ENCODE data around the gene MBNL2.

Gene MBNL2, protein sequence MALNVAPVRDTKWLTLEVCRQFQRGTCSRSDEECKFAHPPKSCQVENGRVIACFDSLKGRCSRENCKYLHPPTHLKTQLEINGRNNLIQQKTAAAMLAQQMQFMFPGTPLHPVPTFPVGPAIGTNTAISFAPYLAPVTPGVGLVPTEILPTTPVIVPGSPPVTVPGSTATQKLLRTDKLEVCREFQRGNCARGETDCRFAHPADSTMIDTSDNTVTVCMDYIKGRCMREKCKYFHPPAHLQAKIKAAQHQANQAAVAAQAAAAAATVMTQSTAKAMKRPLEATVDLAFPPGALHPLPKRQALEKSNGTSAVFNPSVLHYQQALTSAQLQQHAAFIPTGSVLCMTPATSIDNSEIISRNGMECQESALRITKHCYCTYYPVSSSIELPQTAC

DNA sequence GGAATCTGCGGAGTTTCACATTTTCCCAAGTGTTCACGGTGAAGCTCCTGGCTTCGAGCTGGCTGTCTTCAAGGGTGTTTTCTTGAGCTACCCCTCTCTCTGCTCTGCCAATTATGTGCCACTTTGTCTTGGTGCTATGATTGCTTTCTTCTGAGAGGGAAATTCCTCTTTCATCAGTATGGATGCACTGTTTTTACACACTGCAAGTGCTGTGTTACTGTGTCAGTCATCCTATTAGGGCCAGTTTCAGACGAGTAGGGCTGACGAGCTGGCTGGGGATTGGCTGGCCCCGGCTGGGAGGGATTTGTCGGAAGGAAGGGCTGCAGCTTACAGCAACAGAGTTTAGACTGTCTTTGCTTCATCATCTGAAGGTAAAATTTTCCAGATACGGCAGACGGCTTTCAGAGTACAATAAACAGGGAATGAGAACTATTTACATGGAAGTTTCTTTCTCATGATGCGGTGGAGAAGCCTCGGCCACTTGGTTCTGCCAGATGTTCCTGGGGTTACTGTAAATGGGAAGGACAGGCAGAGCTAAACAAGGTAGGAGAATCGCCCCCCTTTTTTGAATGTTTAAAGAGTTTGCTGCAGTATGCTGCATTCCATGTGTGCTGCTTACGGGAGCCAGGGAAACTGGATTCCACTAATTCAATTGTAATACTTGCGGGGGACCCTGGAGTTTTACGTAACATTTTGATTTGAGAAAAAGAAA, at the start of gene MBNL2:
TSS of gene MBNL2 (plus strand) at position 345 of the 712 bp plus-strand sequence. CDS start 53,903 bp downstream, outside the sequence.
- in situ Hi-C loops (cut with HindIII; ENCODE audit: low sequenced_read_pairs) = loop anchor here (5.0 kb wide), 2 partner anchors 105 to 210 kb away; partner anchors contain the start of gene RAP2A

DNA sequence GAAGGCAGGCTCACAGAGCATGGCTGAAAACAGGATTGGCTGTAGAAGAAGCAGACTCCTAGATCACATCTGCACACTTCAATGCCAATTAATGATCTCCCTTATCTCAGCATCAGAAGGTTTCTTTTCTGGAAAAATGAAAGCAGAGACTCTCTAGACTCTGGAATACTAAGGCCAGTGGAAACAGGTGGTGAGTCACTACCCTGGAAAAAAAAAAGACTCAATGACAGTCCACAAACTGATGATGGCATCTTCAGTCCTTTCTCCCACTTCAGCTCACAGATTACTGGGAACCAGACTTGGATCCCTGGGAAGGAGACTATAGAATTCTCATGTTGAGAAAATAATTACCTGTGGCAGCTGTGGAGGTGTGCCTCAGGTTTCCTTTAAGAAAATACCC, 47.5 kb upstream of the MBNL2 start:
- in situ Hi-C loops (cut with HindIII; ENCODE audit: low sequenced_read_pairs) = loop anchor here (5.0 kb wide), 1 partner anchor 42 kb away; no protein-coding TSS in a partner anchor

- in situ Hi-C loops (cut with HindIII; ENCODE audit: low sequenced_read_pairs) = no loop called here
These were observed 47.1 kb upstream of the MBNL2 start for GRCh38 chr13:97175041-97175440.

DNA sequence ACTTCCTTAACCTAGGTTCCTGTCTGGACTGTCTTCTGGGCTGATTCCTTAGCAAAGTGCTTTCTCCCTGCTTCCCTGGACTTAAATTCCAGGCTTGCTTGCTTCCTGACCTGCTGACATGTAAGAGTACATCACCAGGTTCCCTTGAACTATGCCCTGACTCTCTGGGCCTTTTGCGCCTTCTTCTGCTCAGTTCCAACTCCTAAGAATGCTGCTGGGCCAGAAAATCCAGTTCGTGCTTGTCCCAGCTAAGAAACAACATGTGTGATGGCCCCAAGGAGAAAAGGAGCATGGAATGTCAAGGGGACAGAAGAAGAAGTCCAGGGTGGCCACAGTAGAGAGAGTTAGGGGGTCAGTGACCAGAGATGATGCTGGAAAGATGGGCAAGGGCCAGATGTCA, 42.6 kb upstream of the MBNL2 start:
- in situ Hi-C loops (cut with HindIII; ENCODE audit: low sequenced_read_pairs) = no loop called here

DNA sequence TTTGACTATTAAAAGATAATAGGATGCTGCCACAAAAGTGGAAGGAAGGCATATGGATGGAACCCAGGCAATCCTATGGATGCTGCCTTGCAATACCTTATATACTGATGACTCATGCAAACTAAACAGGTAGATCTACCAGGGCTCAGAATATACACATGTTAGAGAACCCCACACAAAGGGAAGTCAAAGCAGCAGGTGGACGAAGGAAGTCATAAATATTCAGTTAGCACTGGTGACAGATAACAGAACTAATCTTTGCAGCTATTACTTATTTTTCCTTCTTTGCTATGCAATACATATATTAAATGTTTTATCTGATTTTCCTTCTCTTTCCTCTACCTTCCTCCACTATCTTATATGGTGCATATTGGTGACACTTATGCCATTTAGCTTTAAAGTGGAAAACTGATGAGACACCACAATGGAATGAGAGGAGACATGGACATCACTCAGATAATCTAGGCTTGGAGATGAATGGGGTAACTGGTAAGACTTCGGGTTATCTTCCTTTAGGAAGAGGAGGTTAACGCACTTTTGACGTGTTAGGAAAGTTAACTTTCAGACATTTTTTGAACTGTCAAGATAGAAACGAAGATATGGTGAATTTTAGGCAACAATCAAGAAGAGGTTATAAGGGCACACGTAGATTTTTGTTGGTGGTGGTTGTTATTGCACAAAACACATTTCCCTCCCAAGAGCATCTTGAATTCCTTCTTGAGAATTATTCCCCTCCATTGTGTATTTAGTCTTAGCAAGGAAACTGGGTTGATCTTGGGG, 39.8 kb upstream of the MBNL2 start:
- in situ Hi-C loops (cut with HindIII; ENCODE audit: low sequenced_read_pairs) = no loop called here

DNA sequence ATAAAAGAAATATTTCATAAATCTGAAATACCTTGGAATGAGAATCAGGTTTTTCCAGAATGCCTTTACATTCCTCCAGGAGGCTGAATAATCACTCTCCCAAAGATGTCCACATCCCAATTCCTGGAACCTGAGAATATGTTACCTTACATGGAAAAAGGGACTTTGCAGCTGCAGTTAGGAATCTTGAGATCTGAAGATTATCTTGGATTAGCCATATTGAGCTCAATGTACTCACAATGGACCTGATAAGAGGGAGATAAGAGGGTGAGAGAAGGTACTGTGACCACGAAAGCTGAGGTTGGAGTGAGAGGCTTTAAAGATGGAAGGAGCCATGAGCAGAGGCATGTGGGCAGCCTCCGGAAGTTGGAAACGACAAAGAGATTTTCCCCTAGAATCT, 36.8 kb upstream of the MBNL2 start:
- in situ Hi-C loops (cut with HindIII; ENCODE audit: low sequenced_read_pairs) = no loop called here

- in situ Hi-C loops (cut with HindIII; ENCODE audit: low sequenced_read_pairs) = no loop called here
These were observed 36.4 kb upstream of the MBNL2 start for GRCh38 chr13:97185751-97186150.

GRCh38 chr13:97188207-97188606, 33.9 kb upstream of the MBNL2 start:
- in situ Hi-C loops (cut with HindIII; ENCODE audit: low sequenced_read_pairs) = no loop called here

DNA sequence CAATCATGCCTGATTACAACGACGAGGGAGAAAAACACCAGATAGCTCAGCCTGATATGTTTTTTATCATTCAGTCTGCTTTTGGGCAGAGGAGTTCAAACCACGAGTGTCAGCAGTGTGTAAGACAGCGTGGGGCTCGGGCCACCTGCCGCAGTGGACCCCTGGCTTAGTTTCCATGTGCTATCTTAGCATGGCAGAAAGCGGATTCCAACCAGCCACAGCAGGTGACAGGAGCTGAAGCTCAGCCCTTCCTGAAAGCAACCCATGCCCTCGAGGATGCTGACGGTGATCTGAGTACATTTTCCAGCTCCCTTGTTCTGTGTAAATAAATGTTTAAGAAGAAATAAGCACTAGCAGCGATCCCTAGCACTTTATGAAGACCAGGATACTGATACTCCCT, 32.2 kb upstream of the MBNL2 start:
- in situ Hi-C loops (cut with HindIII; ENCODE audit: low sequenced_read_pairs) = loop anchor here (5.0 kb wide), 1 partner anchor 48 kb away; no protein-coding TSS in a partner anchor

GRCh38 chr13:97191142-97191541, 31.0 kb upstream of the MBNL2 start:
- in situ Hi-C loops (cut with HindIII; ENCODE audit: low sequenced_read_pairs) = loop anchor here (5.0 kb wide), 1 partner anchor 49 kb away; no protein-coding TSS in a partner anchor

- in situ Hi-C loops (cut with HindIII; ENCODE audit: low sequenced_read_pairs) = loop anchor here (5.0 kb wide), 1 partner anchor 49 kb away; no protein-coding TSS in a partner anchor
These were observed 30.5 kb upstream of the MBNL2 start for GRCh38 chr13:97191615-97192014.

- in situ Hi-C loops (cut with HindIII; ENCODE audit: low sequenced_read_pairs) = loop anchor here (5.0 kb wide), 1 partner anchor 50 kb away; no protein-coding TSS in a partner anchor
These were observed 30.0 kb upstream of the MBNL2 start for GRCh38 chr13:97192166-97192565.

DNA sequence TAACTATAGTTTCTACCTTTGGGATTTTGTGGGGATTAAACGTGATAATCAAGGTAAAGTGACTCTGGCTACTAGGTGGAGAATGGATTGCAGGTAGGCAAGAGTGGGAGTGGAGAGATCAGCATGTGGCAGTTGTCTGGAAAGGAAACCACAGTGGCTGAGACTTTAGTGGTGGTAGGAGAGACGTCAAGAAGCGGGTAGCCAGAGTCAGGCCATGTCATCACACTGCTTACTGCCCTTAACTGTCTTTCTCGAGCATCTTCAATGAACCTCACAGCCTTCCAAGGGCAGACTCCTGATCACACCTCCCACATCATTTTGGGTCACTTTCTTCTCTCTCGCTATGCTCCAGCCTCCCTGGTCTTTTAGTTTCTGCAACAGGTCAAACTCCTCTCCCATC, 28.6 kb upstream of the MBNL2 start:
- in situ Hi-C loops (cut with HindIII; ENCODE audit: low sequenced_read_pairs) = loop anchor here (5.0 kb wide), 1 partner anchor 51 kb away; no protein-coding TSS in a partner anchor

DNA sequence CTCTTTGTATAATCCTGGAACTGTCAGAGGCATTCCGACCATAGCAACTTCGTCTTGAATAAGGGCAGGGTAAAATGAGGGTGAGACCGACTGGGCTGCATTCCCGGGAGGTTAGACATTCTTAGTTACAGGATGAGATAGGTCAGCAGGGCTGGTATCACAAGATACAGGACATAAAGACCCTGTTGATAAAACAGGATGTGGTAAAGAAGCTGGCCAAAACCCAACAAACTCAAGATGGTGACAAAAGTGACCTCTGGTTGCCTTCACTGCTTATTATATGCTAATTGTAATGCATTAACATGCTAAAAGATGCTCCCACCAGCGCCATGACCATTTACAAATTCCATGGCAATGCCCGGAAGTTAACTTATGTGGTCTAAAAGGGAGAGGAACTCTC, 27.7 kb upstream of the MBNL2 start:
- in situ Hi-C loops (cut with HindIII; ENCODE audit: low sequenced_read_pairs) = loop anchor here (5.0 kb wide), 1 partner anchor 52 kb away; no protein-coding TSS in a partner anchor

DNA sequence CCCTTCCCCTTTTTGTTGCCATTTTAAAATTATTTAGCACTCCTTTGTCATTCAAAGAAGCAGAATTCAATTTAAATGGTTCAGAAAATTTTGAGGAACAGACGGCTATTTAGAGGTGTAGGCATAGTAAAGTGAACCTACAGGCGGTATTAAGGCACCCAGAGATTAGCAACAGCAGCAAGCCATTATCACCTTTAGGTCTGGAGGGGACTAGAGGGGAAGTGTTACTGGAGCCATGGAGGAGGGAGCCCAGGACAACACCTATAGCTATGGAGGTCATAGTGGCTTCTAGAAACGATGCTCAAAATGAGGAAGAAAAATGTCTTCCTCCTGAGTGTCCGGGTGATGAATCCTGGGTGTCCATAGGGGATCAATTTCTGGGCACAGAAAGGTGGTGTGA, 25.8 kb upstream of the MBNL2 start:
- in situ Hi-C loops (cut with HindIII; ENCODE audit: low sequenced_read_pairs) = no loop called here

DNA sequence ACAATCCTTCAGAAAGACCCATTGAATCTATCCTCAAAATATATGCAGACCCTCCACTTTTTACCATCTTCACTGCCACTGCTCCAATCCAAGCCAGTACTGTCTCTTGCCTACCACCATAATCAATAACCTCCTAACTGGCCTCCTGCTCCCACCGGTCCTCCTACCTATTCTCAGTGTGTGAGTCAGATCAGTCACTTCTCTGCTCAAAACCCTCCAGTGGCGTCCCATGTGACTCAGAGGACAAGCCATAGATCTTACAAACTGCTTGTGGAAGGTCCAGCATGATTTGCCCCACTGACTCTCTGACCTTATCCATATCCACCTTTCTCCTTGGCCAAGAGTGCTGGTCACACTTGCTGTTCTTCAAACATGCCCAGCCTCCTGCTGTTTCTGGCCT, 23.4 kb upstream of the MBNL2 start:
- in situ Hi-C loops (cut with HindIII; ENCODE audit: low sequenced_read_pairs) = no loop called here

GRCh38 chr13:97199451-97199850, 22.7 kb upstream of the MBNL2 start:
- in situ Hi-C loops (cut with HindIII; ENCODE audit: low sequenced_read_pairs) = no loop called here

GRCh38 chr13:97200081-97200942, 21.8 kb upstream of the MBNL2 start:
- in situ Hi-C loops (cut with HindIII; ENCODE audit: low sequenced_read_pairs) = no loop called here

DNA sequence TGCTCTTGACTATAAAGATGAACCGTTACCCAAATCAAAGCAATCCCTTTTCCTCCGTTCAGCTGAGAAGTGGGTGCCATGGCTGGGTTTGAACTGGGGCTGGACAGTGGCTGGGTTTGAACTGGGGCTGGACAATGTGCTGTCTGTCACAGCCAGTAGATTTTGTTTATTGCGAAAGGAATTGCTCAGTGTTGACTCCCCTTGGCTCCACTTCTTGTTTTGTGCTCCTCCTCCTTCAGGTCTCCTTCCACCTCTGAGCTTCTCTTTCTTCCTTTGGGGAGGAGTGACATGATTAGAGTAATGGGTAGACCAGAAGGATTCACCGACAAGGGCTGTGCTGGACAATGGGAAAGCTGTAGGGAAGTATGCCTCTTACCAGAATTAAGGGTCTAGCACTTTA, 19.4 kb upstream of the MBNL2 start:
- in situ Hi-C loops (cut with HindIII; ENCODE audit: low sequenced_read_pairs) = no loop called here

GRCh38 chr13:97205465-97205864, 16.7 kb upstream of the MBNL2 start:
- in situ Hi-C loops (cut with HindIII; ENCODE audit: low sequenced_read_pairs) = no loop called here

Measured in endothelial cell of hepatic sinusoid (primary cell).